HPDE6-E6E7 (cell line): Measurements from ENCODE around the gene MRPL50.

Experiments
- DNase-seq: peaks from one replicate; pipeline ENCODE4 v3.0.0; 2011; ENCODE audit warnings: missing footprints; ENCODE audit errors: extremely low spot score

MRPL50 gene

GRCh38 chr9:101375546-101375945 is 22.9 kb downstream of the MRPL50 start:
- DNase-seq, result no peak

GRCh38 chr9:101372327-101373118 is 25.9 kb downstream of the MRPL50 start:
- DNase-seq, result no peak

GRCh38 chr9:101371813-101372212 is 26.6 kb downstream of the MRPL50 start:
- no peak for DNase-seq

GRCh38 chr9:101369884-101370531 is 28.4 kb downstream of the MRPL50 start:
- DNase-seq, result no peak

- DNase-seq, result no peak
Observed at GRCh38 chr9:101369286-101369685, 29.1 kb downstream of the MRPL50 start.

- DNase-seq, result no peak
Observed at GRCh38 chr9:101367323-101367722, 31.1 kb downstream of the MRPL50 start.

GRCh38 chr9:101366038-101366756 is 32.2 kb downstream of the MRPL50 start:
- no peak for DNase-seq

- no peak for DNase-seq
Observed at GRCh38 chr9:101365181-101365580, 33.2 kb downstream of the MRPL50 start.

- no peak for DNase-seq
Observed at GRCh38 chr9:101362450-101362849, 36.0 kb downstream of the MRPL50 start.

GRCh38 chr9:101360647-101361046 is 37.8 kb downstream of the MRPL50 start:
- DNase-seq, result no peak

- DNase-seq, result no peak
Observed at GRCh38 chr9:101359679-101360078, 38.7 kb downstream of the MRPL50 start.

- no peak for DNase-seq
Observed at GRCh38 chr9:101356619-101357018, 41.8 kb downstream of the MRPL50 start.

GRCh38 chr9:101354765-101355708 is 43.4 kb downstream of the MRPL50 start:
- no peak for DNase-seq

- DNase-seq, result peak; percentile 6
Observed at GRCh38 chr9:101354143-101354764, 44.2 kb downstream of the MRPL50 start.

- DNase-seq, result no peak
Observed at GRCh38 chr9:101353683-101354082, 44.7 kb downstream of the MRPL50 start.

GRCh38 chr9:101352892-101353463 is 45.4 kb downstream of the MRPL50 start:
- no peak for DNase-seq

GRCh38 chr9:101350285-101350684 is 48.1 kb downstream of the MRPL50 start:
- DNase-seq, result no peak

- DNase-seq, result no peak
Observed at GRCh38 chr9:101342595-101342994, 55.8 kb downstream of the MRPL50 start.

- DNase-seq, result no peak
Observed at GRCh38 chr9:101341958-101342357, 56.5 kb downstream of the MRPL50 start.
